LoVo (cell line): ENCODE measurements around the gene LIPT1.
"Not testable (repeated sequence)": the region's sequence is repeated elsewhere in the genome, so short reads cannot be mapped to it uniquely, and the experiment has no call there.

Experiments
- DNase-seq: peaks from one replicate; pipeline ENCODE4 v3.0.0-alpha.2; 2016; ENCODE audit warnings: low spot score

LIPT1 gene

GRCh38 chr2:99154643-99155536, at the start of gene LIPT1, which contains the start of gene TSGA10:
LIPT1 (plus strand) TSS chr2:99154967; CDS start chr2:99161958, 6,991 bp downstream.
TSGA10 (minus strand) TSS chr2:99154942; CDS start chr2:99109439, 45,503 bp downstream.
- peak; percentile 91 for DNase-seq

- no peak for DNase-seq
These were observed 47.9 kb upstream of the LIPT1 start for GRCh38 chr2:99106913-99107312.

- no peak for DNase-seq
These were observed 43.5 kb upstream of the LIPT1 start for GRCh38 chr2:99111236-99111635.

- no peak for DNase-seq
These were observed 42.8 kb upstream of the LIPT1 start for GRCh38 chr2:99111945-99112344.

GRCh38 chr2:99112617-99113016, 42.1 kb upstream of the LIPT1 start:
- no peak for DNase-seq

- no peak for DNase-seq
These were observed 26.8 kb upstream of the LIPT1 start for GRCh38 chr2:99127981-99128380.

GRCh38 chr2:99135044-99135556, 19.7 kb upstream of the LIPT1 start:
- DNase-seq = not testable (repeated sequence)

- no peak for DNase-seq
These were observed 15.8 kb upstream of the LIPT1 start for GRCh38 chr2:99139003-99139402.

- no peak for DNase-seq
These were observed 14.5 kb upstream of the LIPT1 start for GRCh38 chr2:99140056-99140859.

- DNase-seq = no peak
These were observed 14.0 kb upstream of the LIPT1 start for GRCh38 chr2:99140860-99141109.

- DNase-seq = peak; percentile 96
These were observed 13.4 kb upstream of the LIPT1 start, which contains the start of gene C2orf15 for GRCh38 chr2:99141110-99142108. C2orf15 (plus strand) TSS chr2:99141707; CDS start chr2:99150559, 8,852 bp downstream.

- DNase-seq = no peak
These were observed 4.1 kb upstream of the LIPT1 start for GRCh38 chr2:99150706-99151105.

- no peak for DNase-seq
These were observed 2.4 kb upstream of the LIPT1 start for GRCh38 chr2:99152199-99152895.

GRCh38 chr2:99153921-99154604, 704 bp upstream of the LIPT1 start:
- no peak for DNase-seq

GRCh38 chr2:99156891-99157290, 2.1 kb downstream of the LIPT1 start:
- no peak for DNase-seq

- DNase-seq = no peak
These were observed 3.8 kb downstream of the LIPT1 start for GRCh38 chr2:99158599-99158998.

- DNase-seq = no peak
These were observed 4.8 kb downstream of the LIPT1 start for GRCh38 chr2:99159594-99159993.

- DNase-seq = no peak
These were observed 11.5 kb downstream of the LIPT1 start for GRCh38 chr2:99166218-99166617.

GRCh38 chr2:99169534-99169933, 14.8 kb downstream of the LIPT1 start:
- DNase-seq = no peak

- DNase-seq = no peak
These were observed 16.8 kb downstream of the LIPT1 start for GRCh38 chr2:99171377-99172140.
